HepG2 (cell line): ENCODE data around the gene L3MBTL4. TPM values are rescaled to one million over a fixed set of nuclear protein-coding genes. Genes with fewer than 3 reads are reported as not detected.

ENCODE experiments used
- EZH2 ChIP-seq: conservative IDR thresholded peaks from 2 replicates; pipeline ENCODE4 v1.6.1; 2012; ENCODE audit warnings: mild to moderate bottlenecking, low read depth, low read length, moderate library complexity
- MXD4 ChIP-seq: IDR thresholded peaks from 2 replicates; pipeline ENCODE4 v1.6.1; 2016; ENCODE audit warnings: mild to moderate bottlenecking, missing biosample characterization, missing genetic modification reagents
- RFX3 ChIP-seq: IDR thresholded peaks from 2 replicates; pipeline ENCODE4 v1.6.1; 2016; ENCODE audit warnings: missing biosample characterization, missing genetic modification reagents
- ZFP37 ChIP-seq: sonication (generic); formaldehyde crosslinking; IDR thresholded peaks from 2 replicates; pipeline ENCODE4 v1.4.0; 2020; ENCODE audit warnings: missing genetic modification reagents, borderline replicate concordance
- ZNF225 ChIP-seq: sonication (generic); formaldehyde crosslinking; IDR thresholded peaks from 2 replicates; pipeline ENCODE4 v1.4.0; 2020; ENCODE audit warnings: mild to moderate bottlenecking, missing genetic modification reagents
- ZNF781 ChIP-seq: sonication (generic); formaldehyde crosslinking; IDR thresholded peaks from 2 replicates; pipeline ENCODE4 v1.5.1; 2020; ENCODE audit warnings: borderline replicate concordance, mild to moderate bottlenecking, missing genetic modification reagents; ENCODE audit errors: not compliant biosample characterization
- polyA plus RNA-seq, 8 experiments: library from polyadenylated mRNA; depleted of rRNA in 3 of 8; stranded (reverse) in 7 of 8; unstranded in 1 of 8; fragments of >200 nt; fragmentation: Illumina TruSeq in 4 of 8; extraction: Trizol in 4 of 8; gene quantifications; 2 replicates each; pipeline versions ENCODE4 v1.2.1 to v1.2.3, GENCODE V29; 2011 to 2016; ENCODE audit warnings: low read depth in 4 of 8, missing spikeins in 1 of 8, mixed read lengths in 1 of 8; ENCODE audit not compliant: insufficient read depth in 1 of 8
- total RNA-seq, 5 experiments: library from RNA; depleted of rRNA; stranded (reverse); fragments of >200 nt; fragmentation: Illumina TruSeq; extraction: Trizol; gene quantifications; 2 replicates each; pipeline ENCODE4 v1.2.3, GENCODE V29; 2016; ENCODE audit warnings: low read depth in 1 of 5
- TF ChIP-seq, protein P1 (sequence below): sonication (generic); formaldehyde crosslinking; IDR thresholded peaks from 2 replicates; pipeline ENCODE4 v1.4.0; 2020; ENCODE audit warnings: mild to moderate bottlenecking, missing genetic modification reagents
- TF ChIP-seq, protein P2 (sequence below): IDR thresholded peaks from 2 replicates; pipeline ENCODE4 v1.6.1; 2016; ENCODE audit warnings: low read depth, missing genetic modification reagents, missing compliant biosample characterization

Gene L3MBTL4
- total and polyA plus RNA-seq, 2 of the 13 experiments (the other 11 are each of a cell fraction or from before 2014, with no cell fraction given), result 10.8 to 13.3 TPM

DNA sequence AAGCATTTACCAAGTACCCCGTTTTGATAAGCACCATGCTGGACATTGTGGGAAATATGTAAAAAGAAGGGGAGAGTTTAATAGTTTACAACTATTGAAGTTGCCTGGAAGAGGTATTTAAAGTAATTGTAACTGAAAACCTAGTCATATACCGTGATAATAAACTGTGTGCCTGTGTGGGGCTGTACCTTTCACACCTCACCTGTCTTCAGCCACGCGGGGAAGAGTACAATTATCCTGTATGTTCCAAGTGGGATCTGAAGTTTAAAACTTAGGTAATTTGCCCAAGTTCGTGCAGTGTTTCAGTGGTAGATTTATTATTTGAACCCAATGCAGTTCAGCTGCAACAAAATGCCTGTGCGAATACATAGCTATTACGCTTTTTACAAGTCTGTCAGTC, 391.2 kb downstream of the L3MBTL4 start (continued):
- TF ChIP-seq, protein P1, sequence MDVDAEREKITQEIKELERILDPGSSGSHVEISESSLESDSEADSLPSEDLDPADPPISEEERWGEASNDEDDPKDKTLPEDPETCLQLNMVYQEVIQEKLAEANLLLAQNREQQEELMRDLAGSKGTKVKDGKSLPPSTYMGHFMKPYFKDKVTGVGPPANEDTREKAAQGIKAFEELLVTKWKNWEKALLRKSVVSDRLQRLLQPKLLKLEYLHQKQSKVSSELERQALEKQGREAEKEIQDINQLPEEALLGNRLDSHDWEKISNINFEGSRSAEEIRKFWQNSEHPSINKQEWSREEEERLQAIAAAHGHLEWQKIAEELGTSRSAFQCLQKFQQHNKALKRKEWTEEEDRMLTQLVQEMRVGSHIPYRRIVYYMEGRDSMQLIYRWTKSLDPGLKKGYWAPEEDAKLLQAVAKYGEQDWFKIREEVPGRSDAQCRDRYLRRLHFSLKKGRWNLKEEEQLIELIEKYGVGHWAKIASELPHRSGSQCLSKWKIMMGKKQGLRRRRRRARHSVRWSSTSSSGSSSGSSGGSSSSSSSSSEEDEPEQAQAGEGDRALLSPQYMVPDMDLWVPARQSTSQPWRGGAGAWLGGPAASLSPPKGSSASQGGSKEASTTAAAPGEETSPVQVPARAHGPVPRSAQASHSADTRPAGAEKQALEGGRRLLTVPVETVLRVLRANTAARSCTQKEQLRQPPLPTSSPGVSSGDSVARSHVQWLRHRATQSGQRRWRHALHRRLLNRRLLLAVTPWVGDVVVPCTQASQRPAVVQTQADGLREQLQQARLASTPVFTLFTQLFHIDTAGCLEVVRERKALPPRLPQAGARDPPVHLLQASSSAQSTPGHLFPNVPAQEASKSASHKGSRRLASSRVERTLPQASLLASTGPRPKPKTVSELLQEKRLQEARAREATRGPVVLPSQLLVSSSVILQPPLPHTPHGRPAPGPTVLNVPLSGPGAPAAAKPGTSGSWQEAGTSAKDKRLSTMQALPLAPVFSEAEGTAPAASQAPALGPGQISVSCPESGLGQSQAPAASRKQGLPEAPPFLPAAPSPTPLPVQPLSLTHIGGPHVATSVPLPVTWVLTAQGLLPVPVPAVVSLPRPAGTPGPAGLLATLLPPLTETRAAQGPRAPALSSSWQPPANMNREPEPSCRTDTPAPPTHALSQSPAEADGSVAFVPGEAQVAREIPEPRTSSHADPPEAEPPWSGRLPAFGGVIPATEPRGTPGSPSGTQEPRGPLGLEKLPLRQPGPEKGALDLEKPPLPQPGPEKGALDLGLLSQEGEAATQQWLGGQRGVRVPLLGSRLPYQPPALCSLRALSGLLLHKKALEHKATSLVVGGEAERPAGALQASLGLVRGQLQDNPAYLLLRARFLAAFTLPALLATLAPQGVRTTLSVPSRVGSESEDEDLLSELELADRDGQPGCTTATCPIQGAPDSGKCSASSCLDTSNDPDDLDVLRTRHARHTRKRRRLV (CRISPR knock-in tag), result no peak
- no peak for TF ChIP-seq ZNF781 (CRISPR knock-in tag)
- TF ChIP-seq, protein P2, sequence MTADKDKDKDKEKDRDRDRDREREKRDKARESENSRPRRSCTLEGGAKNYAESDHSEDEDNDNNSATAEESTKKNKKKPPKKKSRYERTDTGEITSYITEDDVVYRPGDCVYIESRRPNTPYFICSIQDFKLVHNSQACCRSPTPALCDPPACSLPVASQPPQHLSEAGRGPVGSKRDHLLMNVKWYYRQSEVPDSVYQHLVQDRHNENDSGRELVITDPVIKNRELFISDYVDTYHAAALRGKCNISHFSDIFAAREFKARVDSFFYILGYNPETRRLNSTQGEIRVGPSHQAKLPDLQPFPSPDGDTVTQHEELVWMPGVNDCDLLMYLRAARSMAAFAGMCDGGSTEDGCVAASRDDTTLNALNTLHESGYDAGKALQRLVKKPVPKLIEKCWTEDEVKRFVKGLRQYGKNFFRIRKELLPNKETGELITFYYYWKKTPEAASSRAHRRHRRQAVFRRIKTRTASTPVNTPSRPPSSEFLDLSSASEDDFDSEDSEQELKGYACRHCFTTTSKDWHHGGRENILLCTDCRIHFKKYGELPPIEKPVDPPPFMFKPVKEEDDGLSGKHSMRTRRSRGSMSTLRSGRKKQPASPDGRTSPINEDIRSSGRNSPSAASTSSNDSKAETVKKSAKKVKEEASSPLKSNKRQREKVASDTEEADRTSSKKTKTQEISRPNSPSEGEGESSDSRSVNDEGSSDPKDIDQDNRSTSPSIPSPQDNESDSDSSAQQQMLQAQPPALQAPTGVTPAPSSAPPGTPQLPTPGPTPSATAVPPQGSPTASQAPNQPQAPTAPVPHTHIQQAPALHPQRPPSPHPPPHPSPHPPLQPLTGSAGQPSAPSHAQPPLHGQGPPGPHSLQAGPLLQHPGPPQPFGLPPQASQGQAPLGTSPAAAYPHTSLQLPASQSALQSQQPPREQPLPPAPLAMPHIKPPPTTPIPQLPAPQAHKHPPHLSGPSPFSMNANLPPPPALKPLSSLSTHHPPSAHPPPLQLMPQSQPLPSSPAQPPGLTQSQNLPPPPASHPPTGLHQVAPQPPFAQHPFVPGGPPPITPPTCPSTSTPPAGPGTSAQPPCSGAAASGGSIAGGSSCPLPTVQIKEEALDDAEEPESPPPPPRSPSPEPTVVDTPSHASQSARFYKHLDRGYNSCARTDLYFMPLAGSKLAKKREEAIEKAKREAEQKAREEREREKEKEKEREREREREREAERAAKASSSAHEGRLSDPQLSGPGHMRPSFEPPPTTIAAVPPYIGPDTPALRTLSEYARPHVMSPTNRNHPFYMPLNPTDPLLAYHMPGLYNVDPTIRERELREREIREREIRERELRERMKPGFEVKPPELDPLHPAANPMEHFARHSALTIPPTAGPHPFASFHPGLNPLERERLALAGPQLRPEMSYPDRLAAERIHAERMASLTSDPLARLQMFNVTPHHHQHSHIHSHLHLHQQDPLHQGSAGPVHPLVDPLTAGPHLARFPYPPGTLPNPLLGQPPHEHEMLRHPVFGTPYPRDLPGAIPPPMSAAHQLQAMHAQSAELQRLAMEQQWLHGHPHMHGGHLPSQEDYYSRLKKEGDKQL (CRISPR knock-in tag), result no peak
- no peak for TF ChIP-seq RFX3 (CRISPR knock-in tag)
- no peak for TF ChIP-seq MXD4 (CRISPR knock-in tag)
- no peak for TF ChIP-seq ZNF225
- TF ChIP-seq ZFP37 (CRISPR knock-in tag), result no peak
- TF ChIP-seq EZH2, result no peak
